T-helper 17 cell (primary cell): ENCODE data around the gene FASTK. TPM values are rescaled to one million over a fixed set of nuclear protein-coding genes. Genes with fewer than 3 reads are reported as not detected.

Source experiments
- ATAC-seq: fragments of 150-1000 bp; cut with Tn5 transposase; 2 replicates; pipeline ENCODE4 v1.10.0; 2021; ENCODE audit warnings: mild to moderate bottlenecking, moderate library complexity
- DNase-seq, 3 donors: peaks; one replicate each; pipeline versions ENCODE4 v3.0.0 to v3.0.0-alpha.2; 2020 to 2021
- H3K9me3 ChIP-seq: one replicate; pipeline ENCODE4 v1.7.0; 2013; ENCODE audit warnings: low read length, mild to moderate bottlenecking; ENCODE audit not compliant: control insufficient read depth, poor library complexity, severe bottlenecking
- H3K27ac Mint-ChIP-seq: one replicate; pipeline ENCODE4 v1.8.0; 2022; ENCODE audit warnings: mild to moderate bottlenecking, moderate library complexity, mixed read lengths
- H3K27me3 Mint-ChIP-seq: one replicate; pipeline ENCODE4 v1.8.0; 2022; ENCODE audit warnings: mixed read lengths
- H3K36me3 Mint-ChIP-seq: one replicate; pipeline ENCODE4 v1.8.0; 2022; ENCODE audit warnings: low read depth, mixed read lengths
- H3K4me1 Mint-ChIP-seq: one replicate; pipeline ENCODE4 v1.8.0; 2022; ENCODE audit warnings: mild to moderate bottlenecking, mixed read lengths
- H3K4me3 Mint-ChIP-seq: one replicate; pipeline ENCODE4 v1.8.0; 2022; ENCODE audit warnings: mild to moderate bottlenecking, moderate library complexity, mixed read lengths
- total RNA-seq, 4 donors: library from RNA in 2 of 4; stranded (reverse) in 2 of 4; gene quantifications; one replicate each; pipeline ENCODE4 v1.2.3 and lab custom pipeline; 2022 to 2026

Gene FASTK
- total RNA-seq, 2 donors from 2014 or later, result 67.7 to 82.2 TPM

DNA sequence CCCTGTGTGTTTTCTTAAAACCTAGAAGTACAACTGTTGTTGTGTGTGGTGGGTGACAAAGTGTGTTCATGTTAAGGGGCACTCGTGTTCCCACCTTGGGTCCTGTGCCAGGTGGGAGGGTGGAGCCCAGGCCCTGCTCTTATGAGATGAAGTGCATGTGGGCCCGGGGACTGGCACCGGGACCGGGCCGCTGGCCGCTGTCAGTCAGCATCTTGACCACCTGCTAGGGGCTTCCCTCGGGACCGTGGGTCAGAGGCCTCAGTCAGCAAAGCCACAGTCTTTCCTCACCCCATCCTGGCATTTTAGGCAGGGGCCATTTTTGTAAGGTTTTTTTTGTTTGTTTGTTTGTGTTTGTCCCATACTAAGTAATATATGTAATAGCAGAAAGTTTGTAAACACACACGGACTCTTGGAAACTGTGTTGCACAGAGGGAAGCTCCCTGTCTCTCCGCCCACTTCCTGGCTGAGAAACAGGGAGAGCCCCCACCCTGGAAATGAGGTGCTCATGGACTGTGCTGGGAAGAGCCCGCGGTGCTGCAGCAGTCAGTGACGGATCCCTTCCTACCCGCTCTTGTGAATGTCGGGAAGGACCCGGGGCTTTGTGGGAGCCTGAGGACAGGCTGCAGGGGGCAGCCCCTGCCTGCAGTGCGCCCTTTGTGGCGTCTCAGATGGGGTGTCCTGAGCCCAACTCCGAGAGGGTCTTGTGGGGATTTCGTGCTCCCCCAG lies 19.0 kb upstream of the FASTK start:
- no peak for DNase-seq
- H3K36me3 Mint-ChIP-seq, result peaks cover 4% of the 10 kb centered on the region
- H3K9me3 ChIP-seq, result no peaks in the 10 kb centered on the region
- H3K27ac Mint-ChIP-seq, result no peak overlapping the region
- peaks cover 14% of the 10 kb centered on the region for H3K4me1 Mint-ChIP-seq
- no peaks in the 10 kb centered on the region for H3K27me3 Mint-ChIP-seq
- ATAC-seq, result no peak
- H3K4me3 Mint-ChIP-seq, result no peak overlapping the region

DNA sequence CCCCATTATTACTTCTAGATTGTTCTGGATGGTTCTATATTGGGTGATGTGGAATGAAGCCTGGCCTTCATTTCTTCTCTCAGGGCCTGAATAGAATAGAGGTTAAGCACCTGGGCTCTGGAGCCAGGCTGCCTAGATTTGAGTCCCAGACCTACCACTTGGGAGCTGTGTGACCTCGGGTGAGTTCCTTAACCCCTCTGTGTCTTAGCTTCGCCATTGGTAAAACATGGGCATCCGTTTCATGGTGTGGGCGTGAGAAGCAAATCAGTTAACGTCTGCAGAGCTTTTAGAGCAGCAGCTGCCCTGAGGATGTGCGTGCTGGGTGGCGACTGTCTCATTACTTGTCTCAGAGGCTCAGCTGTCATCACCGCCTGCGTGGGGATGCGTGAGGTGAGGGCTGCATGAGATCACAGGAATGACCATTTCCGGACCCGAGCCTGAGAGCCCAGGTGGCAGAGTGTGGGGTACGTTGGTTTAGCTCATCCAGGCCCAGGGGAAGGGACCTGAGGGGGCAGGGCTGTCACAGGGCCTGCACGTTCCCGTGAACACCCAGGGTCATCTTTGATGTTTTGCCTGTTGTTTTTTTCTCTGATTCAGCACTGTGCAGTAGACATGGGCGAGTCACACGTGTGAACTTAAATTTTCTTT lies 15.3 kb upstream of the FASTK start:
- Mint-ChIP-seq H3K27ac (peak overlapping the region; percentile 69), H3K27me3 (no peaks in the 10 kb centered on the region), H3K36me3 (no peaks in the 10 kb centered on the region), H3K4me3 (no peak overlapping the region), H3K4me1 (peaks cover 18% of the 10 kb centered on the region)
- H3K9me3 ChIP-seq, result no peaks in the 10 kb centered on the region
- DNase-seq, result no peak
- ATAC-seq, result peak; percentile 55

DNA sequence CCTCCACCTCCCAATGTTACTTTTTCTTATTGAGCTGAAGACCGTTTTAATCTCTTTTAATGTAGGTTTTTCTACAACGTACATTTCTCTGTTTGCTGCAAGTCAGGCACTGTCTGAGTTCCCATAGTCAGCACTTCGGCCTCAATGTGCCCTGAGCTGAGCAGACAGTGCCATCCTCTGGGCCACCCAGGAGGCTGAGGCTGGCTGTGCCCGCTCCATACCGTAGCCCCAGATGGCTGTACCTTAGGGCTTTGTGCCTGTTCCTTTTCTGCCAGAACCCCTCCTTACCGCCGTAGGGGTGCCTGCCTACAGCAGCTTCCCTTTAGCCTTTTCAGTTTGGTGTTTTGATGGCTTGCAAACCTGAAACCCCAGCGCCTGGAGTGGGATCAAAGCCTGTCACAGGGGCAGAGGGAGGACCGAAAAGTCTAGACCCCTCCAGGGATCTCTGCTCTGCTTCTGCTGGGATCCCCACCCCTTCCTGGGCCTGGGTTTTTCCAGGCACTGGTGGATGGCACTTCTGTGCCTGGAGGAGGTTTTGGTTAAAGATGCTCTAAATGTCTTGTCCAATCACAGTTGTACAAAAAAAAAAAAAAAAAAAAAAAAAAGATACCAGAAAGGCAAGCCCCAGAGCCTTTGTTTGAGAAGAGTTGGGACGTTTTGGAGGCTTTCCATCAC lies 14.7 kb upstream of the FASTK start:
- no peak for DNase-seq
- no peaks in the 10 kb centered on the region for H3K36me3 Mint-ChIP-seq
- peak; percentile 63 for ATAC-seq
- H3K9me3 ChIP-seq, result no peaks in the 10 kb centered on the region
- H3K27ac Mint-ChIP-seq, result peak overlapping the region; percentile 83
- no peaks in the 10 kb centered on the region for H3K27me3 Mint-ChIP-seq
- H3K4me3 Mint-ChIP-seq, result peak overlapping the region; percentile 43
- peaks cover 18% of the 10 kb centered on the region for H3K4me1 Mint-ChIP-seq

DNA sequence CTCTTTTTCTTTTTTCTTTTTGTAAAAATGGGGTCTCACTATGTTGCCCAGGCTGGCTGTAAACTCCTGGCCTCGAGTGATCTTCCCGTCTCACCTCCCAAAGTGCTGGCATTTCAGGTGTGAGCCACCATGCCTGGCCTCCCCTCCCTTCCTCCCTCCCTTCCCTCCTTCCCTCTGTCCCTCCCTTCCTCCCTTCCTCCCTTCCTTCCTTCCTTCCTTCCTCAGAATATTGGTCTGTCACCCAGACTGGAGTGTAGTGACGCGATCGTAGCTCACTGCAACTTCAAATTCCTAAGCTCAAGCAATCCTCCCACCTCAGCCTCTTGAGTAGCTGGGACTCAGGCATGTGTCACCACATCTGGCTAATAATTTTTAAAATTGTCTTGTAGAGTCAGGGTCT lies 14.1 kb upstream of the FASTK start:
- peak overlapping the region; percentile 83 for H3K27ac Mint-ChIP-seq
- H3K4me1 Mint-ChIP-seq, result peaks cover 20% of the 10 kb centered on the region
- H3K27me3 Mint-ChIP-seq, result no peaks in the 10 kb centered on the region
- DNase-seq (no peak), ATAC-seq (no peak)
- H3K9me3 ChIP-seq, result no peaks in the 10 kb centered on the region
- H3K4me3 Mint-ChIP-seq, result no peak overlapping the region
- H3K36me3 Mint-ChIP-seq, result no peaks in the 10 kb centered on the region

DNA sequence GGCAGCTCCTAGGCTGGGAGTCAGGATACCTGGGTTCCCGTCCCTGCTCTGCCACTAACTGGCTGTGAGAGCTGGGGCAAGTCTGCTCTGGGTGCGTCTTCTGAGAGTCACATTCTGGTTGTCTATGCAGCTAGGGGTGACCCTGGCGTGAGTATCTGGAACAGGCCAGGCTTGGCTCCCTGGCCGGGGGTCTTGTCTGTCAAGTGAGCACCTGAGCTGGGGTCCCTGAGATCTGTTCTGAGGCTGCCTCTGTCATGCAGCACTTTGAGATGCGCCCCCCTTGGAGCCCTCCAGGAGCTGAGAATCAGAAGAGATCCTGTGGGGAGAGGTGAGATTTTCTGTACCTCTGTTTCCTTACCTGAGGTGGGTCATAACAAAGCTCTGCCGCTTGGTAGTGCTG lies 13.1 kb upstream of the FASTK start:
- no peak for DNase-seq
- Mint-ChIP-seq H3K4me3 (no peak overlapping the region), H3K27me3 (no peaks in the 10 kb centered on the region), H3K36me3 (no peaks in the 10 kb centered on the region), H3K4me1 (peaks cover 24% of the 10 kb centered on the region), H3K27ac (no peak overlapping the region)
- H3K9me3 ChIP-seq, result no peaks in the 10 kb centered on the region
- ATAC-seq, result no peak

DNA sequence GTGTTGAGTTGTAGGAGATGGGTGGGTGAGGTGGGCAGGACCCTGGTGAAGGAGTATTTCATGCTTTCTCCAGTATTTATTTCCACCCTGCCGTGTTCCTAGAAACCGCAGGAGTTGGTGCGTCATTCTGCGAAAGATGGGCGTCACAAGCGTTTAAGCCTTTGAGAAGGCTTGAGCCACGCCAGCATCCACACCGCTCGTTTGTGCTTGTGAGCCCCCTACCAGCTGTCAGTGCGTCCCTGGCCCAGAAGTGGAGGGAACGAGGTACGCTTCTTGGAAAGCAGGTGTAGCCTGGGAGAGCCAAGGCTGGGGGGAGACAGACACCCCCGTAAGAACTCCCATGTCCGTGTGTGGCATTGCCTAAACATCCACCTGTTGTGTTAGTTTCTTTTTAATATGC lies 11.4 kb upstream of the FASTK start:
- DNase-seq (no peak), ATAC-seq (no peak)
- no peak overlapping the region for H3K4me3 Mint-ChIP-seq
- no peaks in the 10 kb centered on the region for H3K36me3 Mint-ChIP-seq
- H3K27me3 Mint-ChIP-seq, result no peaks in the 10 kb centered on the region
- no peak overlapping the region for H3K27ac Mint-ChIP-seq
- H3K4me1 Mint-ChIP-seq, result peaks cover 28% of the 10 kb centered on the region
- no peaks in the 10 kb centered on the region for H3K9me3 ChIP-seq

DNA sequence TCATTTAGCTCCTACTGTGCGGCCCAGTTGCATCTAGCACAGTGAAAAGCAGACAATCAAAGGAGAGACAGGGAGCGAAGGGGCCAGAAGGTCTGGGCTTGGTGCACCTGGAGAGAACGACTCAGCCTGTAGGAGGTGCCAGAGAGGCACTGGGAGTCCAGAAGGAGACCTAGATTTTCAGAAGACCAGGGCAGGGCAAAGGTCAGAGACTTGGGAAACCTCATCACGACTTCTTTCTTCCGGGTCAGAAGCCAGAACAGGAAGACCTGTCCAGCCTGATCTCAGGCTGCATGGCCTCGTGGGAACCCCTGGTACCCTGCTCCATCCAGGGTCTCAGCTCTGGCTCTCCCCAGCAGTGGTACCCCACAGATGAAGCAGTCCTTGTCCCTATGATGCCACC lies 10.8 kb upstream of the FASTK start:
- H3K27me3 Mint-ChIP-seq, result no peaks in the 10 kb centered on the region
- DNase-seq (no peak), ATAC-seq (no peak)
- peaks cover 28% of the 10 kb centered on the region for H3K4me1 Mint-ChIP-seq
- no peak overlapping the region for H3K4me3 Mint-ChIP-seq
- H3K36me3 Mint-ChIP-seq, result no peaks in the 10 kb centered on the region
- H3K9me3 ChIP-seq, result no peaks in the 10 kb centered on the region
- peak overlapping the region; percentile 60 for H3K27ac Mint-ChIP-seq

DNA sequence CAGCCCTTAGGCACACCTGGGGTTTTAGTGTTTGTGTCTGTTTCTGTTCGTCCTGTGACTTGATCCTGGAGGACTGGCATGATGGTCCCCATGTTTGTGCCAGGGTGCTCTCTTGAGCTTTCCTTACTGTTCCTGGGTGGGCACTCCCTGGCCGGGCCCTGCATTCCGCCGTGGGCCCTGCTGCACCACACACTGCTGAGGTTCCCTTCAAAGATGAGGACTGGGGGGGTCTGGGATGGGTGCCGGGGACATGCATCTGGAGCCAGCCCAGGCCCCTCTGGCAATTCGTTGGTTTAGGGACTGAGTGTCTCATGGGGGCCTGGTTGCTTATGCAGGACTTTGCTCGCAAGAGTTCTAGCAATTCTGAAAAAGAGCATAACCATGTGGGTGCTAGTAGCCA lies 10.4 kb upstream of the FASTK start:
- Mint-ChIP-seq H3K27ac (peak overlapping the region; percentile 60), H3K4me3 (no peak overlapping the region), H3K36me3 (no peaks in the 10 kb centered on the region), H3K27me3 (no peaks in the 10 kb centered on the region), H3K4me1 (peaks cover 27% of the 10 kb centered on the region)
- H3K9me3 ChIP-seq, result no peaks in the 10 kb centered on the region
- DNase-seq (no peak), ATAC-seq (no peak)

DNA sequence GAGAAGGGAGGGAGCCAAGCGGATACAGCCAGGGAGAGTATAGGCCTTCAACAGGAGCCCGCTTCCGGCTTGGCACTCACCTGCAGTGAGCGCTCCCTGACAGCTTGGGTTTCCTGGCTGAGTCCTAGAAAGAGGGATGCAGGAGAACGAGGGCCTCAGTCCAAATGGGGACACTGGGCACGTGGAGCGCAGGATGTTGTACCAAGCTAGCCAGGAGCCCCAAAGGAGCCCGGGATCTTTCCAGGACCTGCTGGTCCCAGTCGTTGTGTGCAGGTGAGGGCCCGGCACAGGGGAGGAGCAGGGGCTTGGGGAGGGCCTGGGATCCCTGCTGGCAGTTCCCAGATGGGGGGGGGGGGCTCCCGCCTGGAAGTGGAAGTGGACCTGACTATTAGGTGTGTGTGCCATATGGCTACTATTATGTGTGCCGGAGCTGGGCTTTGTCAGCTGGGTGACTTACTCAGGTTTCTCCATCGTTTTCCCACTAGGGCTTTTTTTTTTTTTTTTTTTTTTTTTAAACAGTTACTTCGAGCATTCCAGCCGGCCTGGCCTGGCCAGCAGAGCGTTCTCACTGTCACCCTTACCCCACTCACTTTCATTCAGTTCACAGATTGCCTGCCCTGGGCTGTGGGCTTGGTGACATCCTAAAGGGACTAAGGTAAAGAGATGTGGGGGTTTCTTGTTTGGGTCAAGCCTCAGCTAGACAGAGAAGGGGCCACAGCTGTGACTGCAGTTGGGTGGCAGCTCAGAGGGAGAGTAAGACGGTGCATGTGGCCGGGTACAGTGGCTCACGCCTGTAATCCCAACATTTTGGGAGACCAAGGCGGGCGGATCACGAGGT lies 9.5 kb upstream of the FASTK start:
- H3K4me1 Mint-ChIP-seq, result peaks cover 32% of the 10 kb centered on the region
- no peak overlapping the region for H3K4me3 Mint-ChIP-seq
- H3K27ac Mint-ChIP-seq, result no peak overlapping the region
- H3K9me3 ChIP-seq, result no peaks in the 10 kb centered on the region
- no peaks in the 10 kb centered on the region for H3K27me3 Mint-ChIP-seq
- H3K36me3 Mint-ChIP-seq, result no peaks in the 10 kb centered on the region
- DNase-seq (no peak), ATAC-seq (no peak)

DNA sequence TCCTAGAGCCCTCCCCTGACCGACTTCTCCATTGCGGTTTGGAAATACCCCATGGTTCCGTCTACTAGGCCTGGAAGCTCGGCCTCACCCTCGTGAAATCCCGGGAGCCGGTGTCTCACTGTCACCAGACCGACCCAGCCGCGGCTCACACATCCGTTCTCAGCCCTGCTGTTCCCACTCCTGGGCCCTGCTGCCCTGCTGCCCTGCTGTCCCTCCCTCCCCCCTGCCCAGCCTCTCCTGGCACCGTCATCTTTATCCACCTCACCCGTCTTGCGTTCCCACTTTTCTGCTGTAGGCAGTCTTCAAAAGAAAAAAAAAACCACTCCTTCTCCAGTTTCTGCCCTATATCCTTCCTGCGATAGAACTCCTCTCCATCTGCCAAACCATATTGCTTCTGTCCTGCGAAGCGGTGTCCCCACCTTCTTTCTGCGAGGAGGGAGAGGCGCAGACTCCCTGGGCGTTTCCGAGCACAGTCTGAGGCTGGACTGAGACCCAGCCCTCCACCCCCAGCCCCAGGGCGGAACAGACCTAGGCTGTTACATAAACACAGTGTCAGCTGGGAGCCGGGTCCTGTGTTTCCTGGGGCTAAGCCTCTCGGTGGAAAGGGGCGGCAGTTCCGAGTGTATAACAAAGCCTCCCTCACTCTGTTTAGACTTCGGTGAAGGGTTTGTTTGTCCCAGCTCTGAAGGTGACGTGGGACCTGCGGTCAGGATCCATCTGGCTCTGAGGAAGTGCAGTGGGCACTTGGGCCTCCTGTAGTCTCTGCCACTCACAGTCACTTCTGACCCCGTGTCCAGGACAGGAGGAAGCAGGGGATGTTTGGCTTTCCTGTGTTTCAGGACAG lies 8.5 kb upstream of the FASTK start:
- no peak for DNase-seq
- peak overlapping the region; percentile 82 for H3K4me3 Mint-ChIP-seq
- peaks cover 30% of the 10 kb centered on the region for H3K4me1 Mint-ChIP-seq
- H3K9me3 ChIP-seq, result no peaks in the 10 kb centered on the region
- H3K36me3 Mint-ChIP-seq, result no peaks in the 10 kb centered on the region
- no peak overlapping the region for H3K27ac Mint-ChIP-seq
- ATAC-seq, result peak; percentile 6
- no peaks in the 10 kb centered on the region for H3K27me3 Mint-ChIP-seq

DNA sequence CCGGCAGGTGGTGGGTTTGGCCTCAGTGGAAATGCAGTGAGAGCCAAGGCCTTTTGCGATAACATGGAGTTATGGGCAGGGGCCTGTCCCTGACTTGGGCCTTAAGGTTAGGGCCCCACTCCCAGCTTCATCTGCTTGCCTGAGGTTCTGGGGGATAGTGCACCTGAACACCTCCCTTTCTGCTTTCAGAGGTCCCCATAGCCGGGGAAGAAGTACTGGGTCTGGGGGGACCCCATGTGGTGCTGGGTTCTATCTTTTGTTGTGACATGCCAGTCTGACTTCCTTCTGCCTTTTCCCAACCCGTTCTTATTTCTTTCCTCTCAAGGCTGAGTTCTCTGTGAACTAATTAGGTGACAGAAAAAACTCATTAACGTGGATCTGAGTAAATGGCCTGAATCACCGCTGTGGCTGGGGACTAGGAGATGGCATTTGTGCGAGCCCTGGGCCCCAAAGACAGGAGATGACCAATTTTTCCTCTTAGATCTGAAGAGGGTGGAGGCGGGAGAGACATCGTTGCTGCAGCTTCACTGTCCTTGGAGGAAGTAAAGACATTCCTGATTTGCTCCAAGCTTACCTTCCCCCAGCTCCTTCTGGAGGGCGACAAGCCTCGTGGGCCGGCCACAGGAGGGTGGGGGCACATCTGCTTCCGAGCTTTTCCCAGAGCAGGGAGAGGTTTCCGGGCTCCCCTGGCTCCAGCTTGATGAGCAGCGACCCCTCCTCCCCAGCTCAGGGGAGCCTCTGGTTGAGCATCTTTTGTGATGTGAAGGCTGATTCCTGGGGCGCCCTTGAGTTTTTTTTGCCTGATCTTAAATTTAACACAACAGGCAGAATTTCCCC lies 7.6 kb upstream of the FASTK start:
- H3K27ac Mint-ChIP-seq, result peak overlapping the region; percentile 27

More for the DNA sequence above, 7.6 kb upstream of the FASTK start:
- peaks cover 32% of the 10 kb centered on the region for H3K4me1 Mint-ChIP-seq
- no peaks in the 10 kb centered on the region for H3K9me3 ChIP-seq
- DNase-seq (no peak), ATAC-seq (no peak)
- H3K36me3 Mint-ChIP-seq, result no peaks in the 10 kb centered on the region
- H3K27me3 Mint-ChIP-seq, result no peaks in the 10 kb centered on the region
- H3K4me3 Mint-ChIP-seq, result peak overlapping the region; percentile 66
